H9 (cell line): Measurements from ENCODE around the gene KIF22. TPM values are rescaled to one million over a fixed set of nuclear protein-coding genes. Genes with fewer than 3 reads are reported as not detected.

Source experiments
- DNase-seq: peaks from one replicate; pipeline ENCODE4 v3.0.0-alpha.2; 2017
- H2AFZ ChIP-seq: one replicate; pipeline ENCODE4 v1.6.1; 2013; ENCODE audit warnings: mild to moderate bottlenecking, low read length, control low read depth, moderate library complexity
- H2AK5ac ChIP-seq: 2 replicates; pipeline ENCODE4 v1.6.1; 2013; ENCODE audit warnings: low read length, control low read depth, mixed read lengths; ENCODE audit not compliant: insufficient read length
- H2BK120ac ChIP-seq: one replicate; pipeline ENCODE4 v1.6.1; 2013; ENCODE audit warnings: low read depth, mild to moderate bottlenecking, low read length, control low read depth, inconsistent platforms; ENCODE audit not compliant: poor library complexity, severe bottlenecking
- H2BK12ac ChIP-seq: 2 replicates; pipeline ENCODE4 v1.6.1; 2013; ENCODE audit warnings: low read length, control low read depth, mixed read lengths, low read depth; ENCODE audit not compliant: insufficient read length
- H2BK15ac ChIP-seq: 2 replicates; pipeline ENCODE4 v1.6.1; 2013; ENCODE audit warnings: low read depth, low read length, control low read depth
- H2BK20ac ChIP-seq: one replicate; pipeline ENCODE4 v1.6.1; 2013; ENCODE audit warnings: low read depth, mild to moderate bottlenecking, low read length, control low read depth, inconsistent platforms; ENCODE audit not compliant: poor library complexity, severe bottlenecking
- H2BK5ac ChIP-seq: 2 replicates; pipeline ENCODE4 v1.6.1; 2013; ENCODE audit warnings: low read length, control low read depth, mixed read lengths; ENCODE audit not compliant: insufficient read length
- H3K14ac ChIP-seq: 2 replicates; pipeline ENCODE4 v1.6.1; 2013; ENCODE audit warnings: low read length, control low read depth; ENCODE audit not compliant: insufficient read depth
- H3K18ac ChIP-seq: 2 replicates; pipeline ENCODE4 v1.6.1; 2013; ENCODE audit warnings: low read depth, mild to moderate bottlenecking, mixed read lengths, low read length, control low read depth; ENCODE audit not compliant: insufficient read length
- H3K23ac ChIP-seq: 2 replicates; pipeline ENCODE4 v1.6.1; 2013; ENCODE audit warnings: low read length, control low read depth, mixed read lengths, low read depth; ENCODE audit not compliant: insufficient read length
- H3K23me2 ChIP-seq: 2 replicates; pipeline ENCODE4 v1.6.1; 2013; ENCODE audit warnings: low read depth, mild to moderate bottlenecking, mixed read lengths, low read length, control low read depth; ENCODE audit not compliant: insufficient read length, poor library complexity, severe bottlenecking
- H3K27ac ChIP-seq: 2 replicates; pipeline ENCODE4 v1.5.1; 2013; ENCODE audit warnings: low read length, control low read depth, mixed read lengths, low read depth; ENCODE audit not compliant: insufficient read length
- H3K27me3 ChIP-seq: 2 replicates; pipeline ENCODE4 v1.6.1; 2013; ENCODE audit warnings: low read length, control low read depth, inconsistent platforms; ENCODE audit not compliant: insufficient read depth
- H3K4ac ChIP-seq: 2 replicates; pipeline ENCODE4 v1.6.1; 2013; ENCODE audit warnings: low read depth, mild to moderate bottlenecking, control low read depth, inconsistent platforms, low read length, moderate library complexity
- H3K4me1 ChIP-seq: 2 replicates; pipeline ENCODE4 v1.6.1; 2013; ENCODE audit warnings: low read length, control low read depth, inconsistent platforms; ENCODE audit not compliant: insufficient read depth
- H3K4me2 ChIP-seq: 2 replicates; pipeline ENCODE4 v1.6.1; 2013; ENCODE audit warnings: low read length, control low read depth, mixed read lengths; ENCODE audit not compliant: insufficient read length, insufficient read depth
- H3K56ac ChIP-seq: 2 replicates; pipeline ENCODE4 v1.6.1; 2013; ENCODE audit warnings: low read depth, mild to moderate bottlenecking, mixed read lengths, low read length, control low read depth; ENCODE audit not compliant: insufficient read length
- H3K79me1 ChIP-seq: 2 replicates; pipeline ENCODE4 v1.6.1; 2013; ENCODE audit warnings: low read depth, mild to moderate bottlenecking, moderate library complexity, low read length, control low read depth, inconsistent platforms; ENCODE audit not compliant: insufficient read depth, poor library complexity, severe bottlenecking
- H3K79me2 ChIP-seq: 2 replicates; pipeline ENCODE4 v1.6.1; 2013; ENCODE audit warnings: low read length, control low read depth, inconsistent platforms; ENCODE audit not compliant: insufficient read depth
- H3K9ac ChIP-seq: 2 replicates; pipeline ENCODE4 v1.6.1; 2013; ENCODE audit warnings: low read length, control low read depth, mixed read lengths; ENCODE audit not compliant: insufficient read length; ENCODE audit errors: extremely low read depth
- H3K9me3 ChIP-seq: one replicate; pipeline ENCODE4 v1.6.1; 2013; ENCODE audit warnings: low read depth, low read length, inconsistent platforms; ENCODE audit not compliant: control insufficient read depth
- H3T11ph ChIP-seq: one replicate; pipeline ENCODE4 v1.6.1; 2013; ENCODE audit warnings: mild to moderate bottlenecking, low read length, control low read depth, inconsistent platforms
- H4K20me1 ChIP-seq: one replicate; pipeline ENCODE4 v1.6.1; 2013; ENCODE audit not compliant: control insufficient read depth, insufficient read length, insufficient read depth
- H4K5ac ChIP-seq: 2 replicates; pipeline ENCODE4 v1.6.1; 2013; ENCODE audit warnings: low read depth, mild to moderate bottlenecking, mixed read lengths, low read length, control low read depth; ENCODE audit not compliant: insufficient read length
- H4K8ac ChIP-seq: replicated peaks from 2 replicates; pipeline ENCODE4 v1.6.1; 2013; ENCODE audit warnings: low read length, control low read depth, mixed read lengths, low read depth; ENCODE audit not compliant: insufficient read length
- H4K91ac ChIP-seq: 2 replicates; pipeline ENCODE4 v1.6.1; 2013; ENCODE audit warnings: low read depth, mild to moderate bottlenecking, moderate library complexity, mixed read lengths, low read length, control low read depth; ENCODE audit not compliant: insufficient read length
- H3K27ac Mint-ChIP-seq, 3 experiments: 2 replicates in 2 of 3; 3 replicates in 1 of 3; pipeline ENCODE4 v1.8.0; 2020 to 2021; ENCODE audit warnings: mixed read lengths in 3 of 3, mild to moderate bottlenecking in 1 of 3, moderate library complexity in 1 of 3
- H3K27me3 Mint-ChIP-seq: 2 replicates; pipeline ENCODE4 v1.8.0; 2021; ENCODE audit warnings: low read depth, mild to moderate bottlenecking, moderate library complexity, mixed read lengths
- H3K36me3 Mint-ChIP-seq, 3 experiments: 2 replicates in 2 of 3; 3 replicates in 1 of 3; pipeline ENCODE4 v1.8.0; 2020 to 2021; ENCODE audit warnings: low read depth in 3 of 3, mixed read lengths in 3 of 3; ENCODE audit not compliant: insufficient read depth in 1 of 3
- H3K4me1 Mint-ChIP-seq, 2 experiments: 2 replicates each; pipeline ENCODE4 v1.8.0; 2020; ENCODE audit warnings: mixed read lengths in 2 of 2
- H3K4me3 Mint-ChIP-seq, 2 experiments: 2 replicates in 1 of 2; 3 replicates in 1 of 2; pipeline ENCODE4 v1.8.0; 2020 to 2021; ENCODE audit warnings: mild to moderate bottlenecking in 2 of 2, mixed read lengths in 2 of 2, moderate library complexity in 1 of 2
- H3K9me3 Mint-ChIP-seq, 2 experiments: 2 replicates in 1 of 2; 3 replicates in 1 of 2; pipeline ENCODE4 v1.8.0; 2020; ENCODE audit warnings: mild to moderate bottlenecking in 2 of 2, mixed read lengths in 2 of 2, moderate library complexity in 1 of 2
- WGBS: extraction: QIAGEN DNeasy Blood & Tissue Kit; methylation state at CpG from one replicate; pipeline ENCODE4 v1.1.7; 2013; ENCODE audit warnings: missing lambda C conversion rate, low lambda C conversion rate, mixed read lengths; ENCODE audit not compliant: insufficient read length; ENCODE audit errors: extremely low coverage; 5-methylcytosine and 5-hydroxymethylcytosine counted together
- total RNA-seq: library from RNA; stranded (reverse); gene quantifications from 2 replicates; pipeline ENCODE4 v1.2.1, GENCODE V29; 2021
- TF ChIP-seq, protein P1 (sequence below): fragments of 200-600 bp; sonication (generic); conservative IDR thresholded peaks from 3 replicates; pipeline ENCODE4 v1.8.0; 2021; ENCODE audit warnings: antibody characterized with exemption, mild to moderate bottlenecking

Gene KIF22
- total RNA-seq, 1 experiment from 2014 or later: 151 TPM

DNA sequence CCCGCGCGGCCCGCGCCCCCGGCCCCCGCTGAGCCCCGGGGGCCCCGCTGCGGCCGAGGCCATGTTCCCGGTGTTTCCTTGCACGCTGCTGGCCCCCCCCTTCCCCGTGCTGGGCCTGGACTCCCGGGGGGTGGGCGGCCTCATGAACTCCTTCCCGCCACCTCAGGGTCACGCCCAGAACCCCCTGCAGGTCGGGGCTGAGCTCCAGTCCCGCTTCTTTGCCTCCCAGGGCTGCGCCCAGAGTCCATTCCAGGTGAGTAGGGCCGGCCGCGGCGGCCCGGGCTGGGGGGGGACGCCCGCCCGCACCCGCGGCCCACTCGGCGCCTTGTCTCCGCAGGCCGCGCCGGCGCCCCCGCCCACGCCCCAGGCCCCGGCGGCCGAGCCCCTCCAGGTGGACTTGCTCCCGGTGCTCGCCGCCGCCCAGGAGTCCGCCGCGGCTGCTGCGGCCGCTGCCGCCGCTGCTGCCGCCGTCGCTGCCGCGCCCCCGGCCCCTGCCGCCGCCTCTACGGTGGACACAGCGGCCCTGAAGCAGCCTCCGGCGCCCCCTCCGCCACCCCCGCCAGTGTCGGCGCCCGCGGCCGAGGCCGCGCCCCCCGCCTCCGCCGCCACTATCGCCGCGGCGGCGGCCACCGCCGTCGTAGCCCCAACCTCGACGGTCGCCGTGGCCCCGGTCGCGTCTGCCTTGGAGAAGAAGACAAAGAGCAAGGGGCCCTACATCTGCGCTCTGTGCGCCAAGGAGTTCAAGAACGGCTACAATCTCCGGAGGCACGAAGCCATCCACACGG, 16.3 kb downstream of the KIF22 start:
- Mint-ChIP-seq H3K9me3 (no peaks in the 10 kb centered on the region; a peak in 1 of 5 replicates), H3K27me3 (peaks cover 1% of the 10 kb centered on the region), H3K27ac (no peak overlapping the region; a peak in 1 of 7 replicates), H3K36me3 (peaks cover 18 to 58% (median 32%) of the 10 kb centered on the region in 3 experiments), H3K4me1 (peaks cover 46 to 61% of the 10 kb centered on the region in 2 experiments), H3K4me3 (peak overlapping the region; percentile 85)
- Histone ChIP-seq H4K20me1 (no peaks in the 10 kb centered on the region), H3K27me3 (no peaks in the 10 kb centered on the region), H2BK120ac (no peak overlapping the region), H2BK20ac (no peak overlapping the region), H3K4ac (no peak overlapping the region), H4K5ac (no peak overlapping the region), H2BK15ac (no peak overlapping the region), H2AFZ (no peak overlapping the region), H3K79me2 (peaks cover 2% of the 10 kb centered on the region; the same call in 1 of the 2 replicates), H3K18ac (peak overlapping the region; percentile 29), H3K56ac (no peak overlapping the region), H2BK5ac (no peak overlapping the region), H3K4me1 (no peaks in the 10 kb centered on the region; the same call in 1 of the 2 replicates), H3K14ac (peak overlapping the region; percentile 4), H3K23ac (no peak overlapping the region), H3K9ac (peak overlapping the region; percentile 27), H2BK12ac (no peak overlapping the region), H3K9me3 (no peaks in the 10 kb centered on the region), H3K27ac (no peak overlapping the region), H3T11ph (no peak overlapping the region), H4K91ac (no peak overlapping the region), H3K79me1 (no peaks in the 10 kb centered on the region), H2AK5ac (no peak overlapping the region), H3K4me2 (peak overlapping the region; percentile 85), H3K23me2 (peaks cover 25% of the 10 kb centered on the region), H4K8ac (no peak overlapping the region)
- TF ChIP-seq, protein P1, sequence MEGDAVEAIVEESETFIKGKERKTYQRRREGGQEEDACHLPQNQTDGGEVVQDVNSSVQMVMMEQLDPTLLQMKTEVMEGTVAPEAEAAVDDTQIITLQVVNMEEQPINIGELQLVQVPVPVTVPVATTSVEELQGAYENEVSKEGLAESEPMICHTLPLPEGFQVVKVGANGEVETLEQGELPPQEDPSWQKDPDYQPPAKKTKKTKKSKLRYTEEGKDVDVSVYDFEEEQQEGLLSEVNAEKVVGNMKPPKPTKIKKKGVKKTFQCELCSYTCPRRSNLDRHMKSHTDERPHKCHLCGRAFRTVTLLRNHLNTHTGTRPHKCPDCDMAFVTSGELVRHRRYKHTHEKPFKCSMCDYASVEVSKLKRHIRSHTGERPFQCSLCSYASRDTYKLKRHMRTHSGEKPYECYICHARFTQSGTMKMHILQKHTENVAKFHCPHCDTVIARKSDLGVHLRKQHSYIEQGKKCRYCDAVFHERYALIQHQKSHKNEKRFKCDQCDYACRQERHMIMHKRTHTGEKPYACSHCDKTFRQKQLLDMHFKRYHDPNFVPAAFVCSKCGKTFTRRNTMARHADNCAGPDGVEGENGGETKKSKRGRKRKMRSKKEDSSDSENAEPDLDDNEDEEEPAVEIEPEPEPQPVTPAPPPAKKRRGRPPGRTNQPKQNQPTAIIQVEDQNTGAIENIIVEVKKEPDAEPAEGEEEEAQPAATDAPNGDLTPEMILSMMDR: no peak
- DNase-seq: peak; percentile 76
- WGBS: no CpG with 5 or more reads among the region's 99 CpGs
